Measurements from ENCODE around the gene ZBTB20. TPM values are rescaled to one million over a fixed set of nuclear protein-coding genes. Genes with fewer than 3 reads are reported as not detected.

ZBTB20 gene
- total and polyA plus RNA-seq, 2 donors from 2014 or later: 0.99 to 142 TPM

DNA sequence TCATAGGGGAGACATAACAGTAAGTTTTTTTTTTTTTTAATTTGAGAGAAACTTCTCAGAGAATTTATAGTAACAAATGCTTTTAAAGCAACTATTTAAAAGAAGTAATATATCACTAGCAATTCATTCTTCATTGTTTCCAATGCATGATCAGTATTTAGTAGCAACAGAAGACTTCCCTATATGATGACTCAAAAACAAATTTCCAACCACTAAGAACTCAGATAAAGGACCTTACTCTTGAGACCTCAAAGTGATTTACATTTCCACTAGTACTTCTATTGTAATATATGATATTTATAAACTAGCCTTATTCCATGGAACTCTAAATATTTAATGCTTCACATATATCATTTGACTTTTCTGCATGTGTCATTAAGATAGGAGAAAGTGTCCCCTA, 356.3 kb downstream of the ZBTB20 start:
- no peak overlapping the region for H3K9ac ChIP-seq (ENCODE audit: low read length in 3 of 3)

DNA sequence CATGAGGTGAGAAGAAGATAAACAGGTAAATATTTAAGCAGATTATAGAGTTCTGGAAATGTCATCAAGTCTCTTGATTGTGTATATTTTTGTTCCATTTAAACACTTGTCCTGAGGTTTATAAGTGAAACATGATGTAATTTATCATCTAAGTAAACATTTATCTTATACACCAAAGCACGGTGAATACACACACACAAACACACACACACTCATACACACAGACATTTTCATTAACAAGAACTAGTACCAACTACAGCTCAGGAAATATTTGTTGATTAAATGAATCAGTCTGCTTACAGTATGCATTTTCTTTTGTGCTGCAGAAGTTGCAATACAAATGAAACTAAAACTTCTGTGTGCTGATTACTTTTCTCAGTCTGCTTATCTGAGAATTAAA, 357.3 kb downstream of the ZBTB20 start:
- FAIRE-seq (peak; percentile 3), DNase-seq (no peak)
- intact Hi-C loops (cut with DNase I): no loop called here
- TF ChIP-seq, protein P1, sequence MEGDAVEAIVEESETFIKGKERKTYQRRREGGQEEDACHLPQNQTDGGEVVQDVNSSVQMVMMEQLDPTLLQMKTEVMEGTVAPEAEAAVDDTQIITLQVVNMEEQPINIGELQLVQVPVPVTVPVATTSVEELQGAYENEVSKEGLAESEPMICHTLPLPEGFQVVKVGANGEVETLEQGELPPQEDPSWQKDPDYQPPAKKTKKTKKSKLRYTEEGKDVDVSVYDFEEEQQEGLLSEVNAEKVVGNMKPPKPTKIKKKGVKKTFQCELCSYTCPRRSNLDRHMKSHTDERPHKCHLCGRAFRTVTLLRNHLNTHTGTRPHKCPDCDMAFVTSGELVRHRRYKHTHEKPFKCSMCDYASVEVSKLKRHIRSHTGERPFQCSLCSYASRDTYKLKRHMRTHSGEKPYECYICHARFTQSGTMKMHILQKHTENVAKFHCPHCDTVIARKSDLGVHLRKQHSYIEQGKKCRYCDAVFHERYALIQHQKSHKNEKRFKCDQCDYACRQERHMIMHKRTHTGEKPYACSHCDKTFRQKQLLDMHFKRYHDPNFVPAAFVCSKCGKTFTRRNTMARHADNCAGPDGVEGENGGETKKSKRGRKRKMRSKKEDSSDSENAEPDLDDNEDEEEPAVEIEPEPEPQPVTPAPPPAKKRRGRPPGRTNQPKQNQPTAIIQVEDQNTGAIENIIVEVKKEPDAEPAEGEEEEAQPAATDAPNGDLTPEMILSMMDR (IDR thresholded peaks at IDR 0.05; ENCODE audit: borderline replicate concordance, extremely low read depth, insufficient read depth): no peak
- Histone ChIP-seq H3K36me3 (ENCODE audit: control insufficient read depth in 2 of 3, insufficient read depth in 3 of 3, low read length in 3 of 3) (no peaks in the 10 kb centered on the region), H3K27ac (ENCODE audit: low read depth in 2 of 2, low read length in 2 of 2) (no peak overlapping the region), H3K9ac (ENCODE audit: low read length in 3 of 3) (no peak overlapping the region), H3K4me1 (ENCODE audit: control insufficient read depth in 2 of 3, insufficient read depth in 2 of 3, low read depth in 1 of 3, low read length in 3 of 3) (no peaks in the 10 kb centered on the region), H3K27me3 (ENCODE audit: control insufficient read depth, insufficient read depth, low read length) (no peaks in the 10 kb centered on the region), H3K4me3 (ENCODE audit: low read length in 3 of 3) (no peak overlapping the region), H3K9me3 (ENCODE audit: control insufficient read depth in 2 of 3, insufficient read depth in 1 of 3, low read length in 3 of 3) (no peaks in the 10 kb centered on the region)

More for the DNA sequence above, 356.3 kb downstream of the ZBTB20 start:
- intact Hi-C loops (cut with DNase I): no loop called here
- TF ChIP-seq, protein P1 (IDR thresholded peaks at IDR 0.05; ENCODE audit: borderline replicate concordance, extremely low read depth, insufficient read depth): no peak
- DNase-seq (no peak), FAIRE-seq (no peak)
- Histone ChIP-seq H3K27ac (ENCODE audit: low read depth in 2 of 2, low read length in 2 of 2) (no peak overlapping the region), H3K36me3 (ENCODE audit: control insufficient read depth in 2 of 3, insufficient read depth in 3 of 3, low read length in 3 of 3) (no peaks in the 10 kb centered on the region), H3K9me3 (ENCODE audit: control insufficient read depth in 2 of 3, insufficient read depth in 1 of 3, low read length in 3 of 3) (no peaks in the 10 kb centered on the region), H3K4me3 (ENCODE audit: low read length in 3 of 3) (no peak overlapping the region), H3K4me1 (ENCODE audit: control insufficient read depth in 2 of 3, insufficient read depth in 2 of 3, low read depth in 1 of 3, low read length in 3 of 3) (no peaks in the 10 kb centered on the region), H3K27me3 (ENCODE audit: control insufficient read depth, insufficient read depth, low read length) (no peaks in the 10 kb centered on the region)

DNA sequence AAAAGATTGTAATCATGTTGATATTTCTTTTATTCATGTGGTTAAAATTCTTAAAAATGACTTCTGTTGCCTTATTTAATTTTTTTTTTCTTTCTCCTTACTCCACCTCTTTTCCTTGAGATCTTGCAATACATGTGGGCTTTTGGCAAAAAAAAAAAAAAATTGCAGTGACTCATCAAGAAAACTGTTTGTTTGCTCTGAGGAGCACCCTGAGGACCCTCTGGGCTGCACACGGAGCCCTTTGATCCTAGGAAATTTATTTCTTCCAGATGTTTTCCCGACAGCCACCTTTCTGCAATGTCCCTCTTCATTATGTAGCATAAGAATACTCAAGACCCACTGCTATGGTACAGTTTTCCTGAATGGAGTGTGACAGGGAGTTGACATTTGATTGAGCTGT, 371.7 kb downstream of the ZBTB20 start:
- Histone ChIP-seq H3K36me3 (ENCODE audit: control insufficient read depth in 2 of 3, insufficient read depth in 3 of 3, low read length in 3 of 3) (peaks cover 0 to 3% (median 0%) of the 10 kb centered on the region in 3 donors), H3K9me3 (ENCODE audit: control insufficient read depth in 2 of 3, insufficient read depth in 1 of 3, low read length in 3 of 3) (no peaks in the 10 kb centered on the region), H3K27ac (ENCODE audit: low read depth in 2 of 2, low read length in 2 of 2) (no peak overlapping the region), H3K9ac (ENCODE audit: low read length in 3 of 3) (no peak overlapping the region), H3K4me1 (ENCODE audit: control insufficient read depth in 2 of 3, insufficient read depth in 2 of 3, low read depth in 1 of 3, low read length in 3 of 3) (no peaks in the 10 kb centered on the region), H3K27me3 (ENCODE audit: control insufficient read depth, insufficient read depth, low read length) (no peaks in the 10 kb centered on the region), H3K4me3 (ENCODE audit: low read length in 3 of 3) (no peak overlapping the region)
- intact Hi-C loops (cut with DNase I): no loop called here
- TF ChIP-seq, protein P1 (IDR thresholded peaks at IDR 0.05; ENCODE audit: borderline replicate concordance, extremely low read depth, insufficient read depth): no peak
- FAIRE-seq: no peak
- no peak for DNase-seq

DNA sequence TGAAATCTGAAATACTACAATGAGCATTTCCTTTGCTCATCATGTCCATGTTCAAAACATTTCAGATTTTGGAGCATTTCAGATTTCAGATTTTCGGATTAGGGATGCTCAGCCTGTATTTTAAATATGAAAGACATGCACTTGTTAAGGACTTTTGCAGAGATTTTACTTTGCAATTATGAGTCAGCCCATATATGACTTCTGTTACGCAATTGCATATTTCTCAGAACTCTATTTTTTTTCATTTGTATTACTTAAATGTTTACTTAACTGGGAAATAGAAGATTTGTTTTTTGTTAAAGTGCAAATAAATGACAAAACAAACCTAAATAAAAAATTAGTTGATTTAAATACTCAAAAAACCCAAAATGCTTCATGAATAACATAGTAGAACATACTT, 376.2 kb downstream of the ZBTB20 start:
- H3K4me3 ChIP-seq (ENCODE audit: low read length in 3 of 3): no peak overlapping the region
- no peaks in the 10 kb centered on the region for H3K27me3 ChIP-seq (ENCODE audit: control insufficient read depth, insufficient read depth, low read length)
- FAIRE-seq: no peak
- intact Hi-C loops (cut with DNase I): no loop called here
- no peak for DNase-seq
- H3K36me3 ChIP-seq (ENCODE audit: control insufficient read depth in 2 of 3, insufficient read depth in 3 of 3, low read length in 3 of 3): no peaks in the 10 kb centered on the region
- no peaks in the 10 kb centered on the region for H3K4me1 ChIP-seq (ENCODE audit: control insufficient read depth in 2 of 3, insufficient read depth in 2 of 3, low read depth in 1 of 3, low read length in 3 of 3)
- H3K9me3 ChIP-seq (ENCODE audit: control insufficient read depth in 2 of 3, insufficient read depth in 1 of 3, low read length in 3 of 3): no peaks in the 10 kb centered on the region
- no peak overlapping the region for H3K27ac ChIP-seq (ENCODE audit: low read depth in 2 of 2, low read length in 2 of 2)
- TF ChIP-seq, protein P1 (IDR thresholded peaks at IDR 0.05; ENCODE audit: borderline replicate concordance, extremely low read depth, insufficient read depth): no peak
- no peak overlapping the region for H3K9ac ChIP-seq (ENCODE audit: low read length in 3 of 3)

Measured in kidney (tissue), 14 donors.